Hepatocyte (in vitro differentiated cells): ENCODE data around the gene METTL27. TPM values are rescaled to one million over a fixed set of nuclear protein-coding genes. Genes with fewer than 3 reads are reported as not detected.

Source experiments
- DNase-seq: peaks from one replicate; pipeline ENCODE4 v3.0.0-alpha.2; 2016; ENCODE audit warnings: low spot score
- H2AFZ ChIP-seq: fragments of 200-600 bp; sonication (generic); 2 replicates; pipeline ENCODE4 v1.6.0; 2016; ENCODE audit warnings: antibody characterized with exemption, mild to moderate bottlenecking
- H3K27ac ChIP-seq: fragments of 200-600 bp; sonication (generic); 2 replicates; pipeline ENCODE4 v1.5.1; 2016; ENCODE audit warnings: mild to moderate bottlenecking
- H3K27me3 ChIP-seq: fragments of 200-600 bp; sonication (generic); 2 replicates; pipeline ENCODE4 v1.6.1; 2016
- H3K36me3 ChIP-seq: fragments of 200-600 bp; sonication (generic); replicated peaks from 2 replicates; pipeline ENCODE4 v1.5.1; 2016; ENCODE audit warnings: low read depth; ENCODE audit not compliant: insufficient read depth
- H3K4me1 ChIP-seq: fragments of 200-600 bp; sonication (generic); 2 replicates; pipeline ENCODE4 v1.5.1; 2016; ENCODE audit warnings: mild to moderate bottlenecking, moderate library complexity; ENCODE audit not compliant: insufficient read depth
- H3K4me2 ChIP-seq: fragments of 200-600 bp; sonication (generic); 2 replicates; pipeline ENCODE4 v1.6.0; 2016
- H3K4me3 ChIP-seq: fragments of 200-600 bp; sonication (generic); 2 replicates; pipeline ENCODE4 v1.5.1; 2016; ENCODE audit warnings: mild to moderate bottlenecking
- H3K79me2 ChIP-seq: fragments of 200-600 bp; sonication (generic); 2 replicates; pipeline ENCODE4 v1.6.0; 2017; ENCODE audit warnings: mild to moderate bottlenecking
- H3K9me2 ChIP-seq: fragments of 200-600 bp; sonication (generic); replicated peaks from 2 replicates; pipeline ENCODE4 v1.6.0; 2017; ENCODE audit warnings: mild to moderate bottlenecking; ENCODE audit not compliant: insufficient read depth
- H3K9me3 ChIP-seq: fragments of 200-600 bp; sonication (generic); 2 replicates; pipeline ENCODE4 v1.5.1; 2016; ENCODE audit warnings: low read depth, mild to moderate bottlenecking
- H4K20me1 ChIP-seq: fragments of 200-600 bp; sonication (generic); 2 replicates; pipeline ENCODE4 v1.6.0; 2016; ENCODE audit warnings: mild to moderate bottlenecking; ENCODE audit not compliant: insufficient read depth, poor library complexity, severe bottlenecking
- EZH2 ChIP-seq: fragments of 200-600 bp; sonication (generic); IDR thresholded peaks from 2 replicates; pipeline ENCODE4 v1.6.1; 2016; ENCODE audit warnings: antibody characterized with exemption, mild to moderate bottlenecking, borderline replicate concordance
- EZH2phosphoT487 ChIP-seq: fragments of 200-600 bp; sonication (generic); IDR thresholded peaks from one replicate; pipeline ENCODE4 v1.6.1; 2018; ENCODE audit warnings: antibody characterized with exemption, mild to moderate bottlenecking, low read depth, moderate library complexity; ENCODE audit not compliant: unreplicated experiment, severe bottlenecking
- WGBS: methylation state at CpG from one replicate; pipeline ENCODE4 v1.1.6; 2016; ENCODE audit warnings: low lambda C conversion rate; ENCODE audit errors: missing lambda C conversion rate; 5-methylcytosine and 5-hydroxymethylcytosine counted together
- polyA plus RNA-seq: library from polyadenylated mRNA; unstranded; fragments of >200 nt; fragmentation: Nextera tagmentation; extraction: Ambion mirVana; gene quantifications from 2 replicates; pipeline ENCODE4 v1.2.1, GENCODE V29; 2016
- total RNA-seq: library from RNA; depleted of rRNA; stranded (reverse); fragments of >200 nt; gene quantifications from 2 replicates; pipeline ENCODE4 v1.2.3, GENCODE V29; 2014
- TF ChIP-seq, protein P1 (sequence below): fragments of 200-600 bp; sonication (generic); IDR thresholded peaks from 2 replicates; pipeline ENCODE4 v1.5.1; 2016; ENCODE audit warnings: antibody characterized with exemption, mild to moderate bottlenecking; ENCODE audit not compliant: poor library complexity

METTL27 gene
- total and polyA plus RNA-seq, 2 experiments from 2014 or later, result 1.6 to 6.5 TPM

DNA sequence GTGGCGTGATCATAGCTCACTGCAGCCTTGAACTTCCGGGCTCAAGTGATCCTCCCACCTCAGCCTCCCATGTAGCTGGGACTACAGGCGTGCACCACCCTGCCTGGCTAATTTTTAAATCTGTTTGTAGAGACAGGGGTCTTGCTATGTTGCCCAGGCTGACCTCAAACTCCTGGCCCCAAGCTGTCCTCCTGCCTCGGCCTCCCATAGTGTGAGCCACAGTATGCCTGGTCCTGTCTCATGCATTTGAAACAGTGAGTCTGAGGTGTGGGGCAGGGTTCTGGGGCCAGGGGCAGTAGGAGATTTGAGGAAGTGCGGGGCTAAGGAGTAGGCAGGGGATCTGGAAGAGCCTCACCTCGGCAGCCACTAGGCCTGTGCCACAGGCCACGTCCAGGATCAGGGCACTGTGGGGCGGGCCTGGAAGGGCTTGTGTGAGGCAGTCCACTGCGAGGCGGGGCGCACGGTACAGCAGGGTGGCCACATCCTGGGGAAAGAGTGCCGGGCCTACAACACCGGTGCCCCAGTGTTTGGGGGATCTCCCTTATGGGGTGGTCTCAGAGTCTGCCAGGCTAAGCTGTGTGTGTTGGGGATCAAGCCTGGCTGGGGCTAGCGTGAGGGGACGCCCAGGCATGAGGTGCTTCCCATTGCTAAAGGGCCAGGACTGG, 1.5 kb downstream of the METTL27 start:
- no peaks in the 10 kb centered on the region for H3K9me2 ChIP-seq
- no peaks in the 10 kb centered on the region for H3K9me3 ChIP-seq
- no peak overlapping the region for H3K4me2 ChIP-seq
- peaks cover 7% of the 10 kb centered on the region for H3K4me1 ChIP-seq
- H2AFZ ChIP-seq, result no peak overlapping the region
- no peak overlapping the region for H3K27ac ChIP-seq
- H3K79me2 ChIP-seq, result peaks cover 2% of the 10 kb centered on the region
- no peaks in the 10 kb centered on the region for H3K36me3 ChIP-seq
- no peaks in the 10 kb centered on the region for H3K27me3 ChIP-seq
- TF ChIP-seq EZH2 (no peak), EZH2phosphoT487 (no peak)
- TF ChIP-seq, protein P1, sequence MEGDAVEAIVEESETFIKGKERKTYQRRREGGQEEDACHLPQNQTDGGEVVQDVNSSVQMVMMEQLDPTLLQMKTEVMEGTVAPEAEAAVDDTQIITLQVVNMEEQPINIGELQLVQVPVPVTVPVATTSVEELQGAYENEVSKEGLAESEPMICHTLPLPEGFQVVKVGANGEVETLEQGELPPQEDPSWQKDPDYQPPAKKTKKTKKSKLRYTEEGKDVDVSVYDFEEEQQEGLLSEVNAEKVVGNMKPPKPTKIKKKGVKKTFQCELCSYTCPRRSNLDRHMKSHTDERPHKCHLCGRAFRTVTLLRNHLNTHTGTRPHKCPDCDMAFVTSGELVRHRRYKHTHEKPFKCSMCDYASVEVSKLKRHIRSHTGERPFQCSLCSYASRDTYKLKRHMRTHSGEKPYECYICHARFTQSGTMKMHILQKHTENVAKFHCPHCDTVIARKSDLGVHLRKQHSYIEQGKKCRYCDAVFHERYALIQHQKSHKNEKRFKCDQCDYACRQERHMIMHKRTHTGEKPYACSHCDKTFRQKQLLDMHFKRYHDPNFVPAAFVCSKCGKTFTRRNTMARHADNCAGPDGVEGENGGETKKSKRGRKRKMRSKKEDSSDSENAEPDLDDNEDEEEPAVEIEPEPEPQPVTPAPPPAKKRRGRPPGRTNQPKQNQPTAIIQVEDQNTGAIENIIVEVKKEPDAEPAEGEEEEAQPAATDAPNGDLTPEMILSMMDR, result no peak
- H4K20me1 ChIP-seq, result no peaks in the 10 kb centered on the region
- no peak for DNase-seq
- 99% methylated on average over 15 of the region's 16 CpGs for WGBS
- no peak overlapping the region for H3K4me3 ChIP-seq

DNA sequence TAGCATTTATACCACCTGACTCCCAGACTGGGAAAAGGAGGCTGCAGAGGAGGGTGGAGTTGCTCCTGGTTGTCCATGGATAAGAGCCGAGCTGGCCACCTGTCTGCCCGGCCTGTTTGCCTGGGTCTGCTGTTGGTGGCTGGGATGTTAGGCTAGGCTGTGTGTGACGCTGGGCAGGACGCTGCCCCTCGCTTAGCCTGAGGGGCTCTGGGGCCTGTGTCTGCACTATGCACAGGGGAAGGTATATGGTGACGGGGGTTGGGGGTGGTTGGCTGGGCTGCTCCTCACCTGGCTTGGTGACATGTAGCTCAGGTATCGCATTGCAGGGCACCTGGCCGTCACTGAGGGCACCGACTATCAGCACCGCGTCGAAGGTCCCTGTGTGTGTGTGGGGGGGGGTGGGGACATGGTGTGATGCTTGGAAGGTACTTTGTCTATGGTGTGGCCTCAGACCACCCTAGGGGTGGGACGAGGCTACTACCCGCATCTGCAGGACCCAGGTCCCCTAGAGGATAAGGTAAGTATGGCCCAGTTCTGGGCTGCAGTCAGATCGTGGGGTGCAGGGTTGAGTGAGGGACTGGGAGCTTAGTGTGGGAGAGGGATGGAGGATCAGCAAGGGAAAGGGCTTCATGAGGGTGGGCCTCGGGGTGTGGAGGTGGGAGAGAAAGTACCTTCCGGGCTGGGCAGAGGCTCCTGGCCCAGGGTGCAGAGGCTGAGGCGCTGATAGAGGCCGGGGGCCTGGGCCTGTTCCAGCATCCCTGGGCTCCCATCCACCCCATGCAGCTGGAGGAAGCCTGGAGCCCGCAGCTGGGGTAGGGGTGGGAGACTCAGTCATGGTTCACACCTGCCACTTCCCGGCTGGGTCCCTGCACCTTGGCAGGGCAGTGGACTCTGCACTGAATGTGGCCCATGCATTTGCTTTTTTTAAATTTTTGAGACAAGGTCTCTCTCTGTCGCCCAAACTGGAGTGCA, 2.3 kb downstream of the METTL27 start:
- Histone ChIP-seq H2AFZ (no peak overlapping the region), H3K27me3 (no peaks in the 10 kb centered on the region), H3K4me1 (peaks cover 7% of the 10 kb centered on the region), H3K79me2 (peaks cover 2% of the 10 kb centered on the region), H3K36me3 (no peaks in the 10 kb centered on the region), H3K27ac (no peak overlapping the region), H3K4me3 (no peak overlapping the region), H3K9me3 (no peaks in the 10 kb centered on the region), H3K9me2 (no peaks in the 10 kb centered on the region), H4K20me1 (no peaks in the 10 kb centered on the region), H3K4me2 (no peak overlapping the region)
- no peak for DNase-seq
- no peak for TF ChIP-seq EZH2
- TF ChIP-seq EZH2phosphoT487, result no peak
- TF ChIP-seq, protein P1, result no peak
- WGBS, result 87% methylated on average over 19 of the region's 22 CpGs

DNA sequence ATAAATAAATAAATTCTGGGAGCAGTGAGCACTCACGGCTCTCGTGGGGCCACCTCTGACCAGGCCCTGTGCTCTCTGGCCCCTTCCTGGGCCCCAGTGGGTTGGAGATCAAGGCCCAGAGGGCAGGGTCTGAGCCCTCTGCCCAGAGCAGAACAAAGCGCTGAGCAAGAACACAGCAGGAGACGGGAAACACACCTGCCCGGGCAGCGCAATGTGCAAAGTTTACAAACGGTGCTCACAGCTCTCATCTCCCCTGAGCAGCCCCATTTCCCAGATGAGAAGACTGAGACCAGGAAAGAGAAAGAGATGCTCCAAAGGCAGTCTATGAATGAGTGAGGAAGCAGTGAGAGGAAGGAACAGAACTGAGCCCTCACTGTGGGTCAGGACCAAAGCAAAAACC, 3.0 kb downstream of the METTL27 start:
- Histone ChIP-seq H3K4me3 (no peak overlapping the region), H4K20me1 (no peaks in the 10 kb centered on the region), H3K36me3 (no peaks in the 10 kb centered on the region), H2AFZ (no peak overlapping the region), H3K4me2 (no peak overlapping the region), H3K9me3 (no peaks in the 10 kb centered on the region), H3K27ac (no peak overlapping the region), H3K4me1 (peaks cover 7% of the 10 kb centered on the region), H3K9me2 (no peaks in the 10 kb centered on the region), H3K79me2 (peaks cover 2% of the 10 kb centered on the region), H3K27me3 (no peaks in the 10 kb centered on the region)
- TF ChIP-seq EZH2phosphoT487 (no peak), EZH2 (no peak)
- TF ChIP-seq, protein P1, result no peak
- WGBS, result 81% methylated on average over 7 of the region's 7 CpGs
- no peak for DNase-seq
